ENCODE data around the gene TSKS.

DNA sequence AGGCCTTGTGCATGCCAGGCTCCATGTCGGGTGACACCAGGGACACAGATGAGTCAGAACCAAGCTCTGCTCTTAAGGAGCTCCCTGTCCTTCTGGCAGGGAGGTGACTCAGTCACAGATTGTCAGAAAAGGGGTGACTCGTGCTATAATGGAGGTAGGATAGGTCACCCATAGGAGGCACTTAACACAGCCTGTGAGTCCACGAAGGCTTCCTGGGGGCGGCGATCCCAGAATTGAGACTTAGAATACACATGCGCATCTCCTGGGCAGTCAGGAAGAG is 30.4 kb upstream of the TSKS start:
- TF ChIP-seq, protein P1, sequence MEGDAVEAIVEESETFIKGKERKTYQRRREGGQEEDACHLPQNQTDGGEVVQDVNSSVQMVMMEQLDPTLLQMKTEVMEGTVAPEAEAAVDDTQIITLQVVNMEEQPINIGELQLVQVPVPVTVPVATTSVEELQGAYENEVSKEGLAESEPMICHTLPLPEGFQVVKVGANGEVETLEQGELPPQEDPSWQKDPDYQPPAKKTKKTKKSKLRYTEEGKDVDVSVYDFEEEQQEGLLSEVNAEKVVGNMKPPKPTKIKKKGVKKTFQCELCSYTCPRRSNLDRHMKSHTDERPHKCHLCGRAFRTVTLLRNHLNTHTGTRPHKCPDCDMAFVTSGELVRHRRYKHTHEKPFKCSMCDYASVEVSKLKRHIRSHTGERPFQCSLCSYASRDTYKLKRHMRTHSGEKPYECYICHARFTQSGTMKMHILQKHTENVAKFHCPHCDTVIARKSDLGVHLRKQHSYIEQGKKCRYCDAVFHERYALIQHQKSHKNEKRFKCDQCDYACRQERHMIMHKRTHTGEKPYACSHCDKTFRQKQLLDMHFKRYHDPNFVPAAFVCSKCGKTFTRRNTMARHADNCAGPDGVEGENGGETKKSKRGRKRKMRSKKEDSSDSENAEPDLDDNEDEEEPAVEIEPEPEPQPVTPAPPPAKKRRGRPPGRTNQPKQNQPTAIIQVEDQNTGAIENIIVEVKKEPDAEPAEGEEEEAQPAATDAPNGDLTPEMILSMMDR (IDR thresholded peaks at IDR 0.05) = no peak
- no peak for TF ChIP-seq POLR2A (IDR thresholded peaks at IDR 0.05)

Measured in vagina (tissue), 2 donors.